CD14-positive monocyte (primary cell): ENCODE measurements around the gene SMYD3. TPM values are rescaled to one million over a fixed set of nuclear protein-coding genes. Genes with fewer than 3 reads are reported as not detected.

Experiments
- DNase-seq, 3 donors: peaks; one replicate each; pipeline ENCODE4 v3.0.0-alpha.2; 2011 to 2022
- H2AFZ ChIP-seq: 2 replicates; pipeline ENCODE4 v1.6.0; 2012; ENCODE audit warnings: mild to moderate bottlenecking, low read depth, low read length, inconsistent platforms; ENCODE audit not compliant: insufficient read depth, poor library complexity, severe bottlenecking
- H3K27ac ChIP-seq, 2 donors: 1 replicate in 1 of 2; 2 replicates in 1 of 2; pipeline ENCODE4 v1.5.1; 2012 to 2013; ENCODE audit warnings: low read length in 2 of 2, control low read depth in 1 of 2, inconsistent platforms in 1 of 2, low read depth in 1 of 2, mild to moderate bottlenecking in 1 of 2
- H3K27me3 ChIP-seq, 2 donors: one replicate each; pipeline versions ENCODE4 v1.6.0 to v1.6.1; 2011 to 2013; ENCODE audit warnings: low read length in 2 of 2; ENCODE audit not compliant: control insufficient read depth in 2 of 2, insufficient read depth in 2 of 2
- H3K36me3 ChIP-seq, 2 donors: replicated peaks in 1 of 2; 1 replicate in 1 of 2; 2 replicates in 1 of 2; pipeline versions ENCODE4 v1.5.1 to v1.6.1; 2012 to 2013; ENCODE audit warnings: low read length in 2 of 2, control low read depth in 1 of 2, inconsistent platforms in 1 of 2, mild to moderate bottlenecking in 1 of 2; ENCODE audit not compliant: insufficient read depth in 2 of 2, control insufficient read depth in 1 of 2
- H3K4me1 ChIP-seq, 2 donors: 1 replicate in 1 of 2; 2 replicates in 1 of 2; pipeline versions ENCODE4 v1.5.1 to v1.6.1; 2012 to 2013; ENCODE audit warnings: low read length in 2 of 2, control low read depth in 1 of 2, inconsistent platforms in 1 of 2, mild to moderate bottlenecking in 1 of 2, moderate library complexity in 1 of 2; ENCODE audit not compliant: insufficient read depth in 2 of 2, control insufficient read depth in 1 of 2
- H3K4me2 ChIP-seq: replicated peaks from 2 replicates; pipeline ENCODE3; 2012; ENCODE audit warnings: low read length, moderate library complexity, mild to moderate bottlenecking; ENCODE audit not compliant: poor library complexity, severe bottlenecking; ENCODE audit errors: extremely low read depth
- H3K4me3 ChIP-seq, 3 experiments: fragments of 200-600 bp in 1 of 3; sonication (generic) in 1 of 3; replicated peaks in 1 of 3; 1 replicate in 2 of 3; 2 replicates in 1 of 3; pipeline ENCODE4 v1.5.1; 2011 to 2013; ENCODE audit warnings: low read length in 3 of 3, mild to moderate bottlenecking in 3 of 3, control low read depth in 2 of 3, low read depth in 2 of 3, inconsistent platforms in 1 of 3, moderate library complexity in 1 of 3
- H3K79me2 ChIP-seq: 2 replicates; pipeline ENCODE4 v1.6.0; 2012; ENCODE audit warnings: mild to moderate bottlenecking, control low read depth, inconsistent platforms, low read length, moderate library complexity; ENCODE audit not compliant: insufficient read depth
- H3K9ac ChIP-seq: 2 replicates; pipeline ENCODE4 v1.6.0; 2017; ENCODE audit warnings: low read length, mild to moderate bottlenecking; ENCODE audit not compliant: insufficient read depth, poor library complexity, severe bottlenecking
- H3K9me3 ChIP-seq, 2 donors: replicated peaks in 1 of 2; 1 replicate in 1 of 2; 2 replicates in 1 of 2; pipeline versions ENCODE4 v1.5.1 to v1.6.1; 2012 to 2013; ENCODE audit warnings: low read length in 2 of 2, control low read depth in 1 of 2; ENCODE audit not compliant: control insufficient read depth in 1 of 2, insufficient read depth in 1 of 2
- H4K20me1 ChIP-seq: 2 replicates; pipeline ENCODE4 v1.6.0; 2012; ENCODE audit warnings: mild to moderate bottlenecking, low read length, control low read depth, moderate library complexity; ENCODE audit not compliant: insufficient read depth
- H3K27ac Mint-ChIP-seq, 7 donors: one replicate each; pipeline ENCODE4 v1.8.0; 2020; ENCODE audit warnings: mild to moderate bottlenecking in 7 of 7, mixed read lengths in 7 of 7, moderate library complexity in 6 of 7, inconsistent platforms in 2 of 7
- H3K27me3 Mint-ChIP-seq, 3 donors: one replicate each; pipeline ENCODE4 v1.8.0; 2021 to 2022; ENCODE audit warnings: low read depth in 3 of 3, mild to moderate bottlenecking in 3 of 3, mixed read lengths in 3 of 3, moderate library complexity in 3 of 3, inconsistent platforms in 1 of 3
- H3K36me3 Mint-ChIP-seq, 2 donors: one replicate each; pipeline ENCODE4 v1.8.0; 2020; ENCODE audit warnings: mixed read lengths in 2 of 2, inconsistent platforms in 1 of 2, mild to moderate bottlenecking in 1 of 2
- H3K4me1 Mint-ChIP-seq: one replicate; pipeline ENCODE4 v1.8.0; 2020; ENCODE audit warnings: mild to moderate bottlenecking, mixed read lengths
- H3K4me3 Mint-ChIP-seq, 2 donors: one replicate each; pipeline ENCODE4 v1.8.0; 2020; ENCODE audit warnings: mild to moderate bottlenecking in 2 of 2, mixed read lengths in 2 of 2, moderate library complexity in 1 of 2
- H3K9me3 Mint-ChIP-seq, 7 donors: one replicate each; pipeline ENCODE4 v1.8.0; 2020 to 2022; ENCODE audit warnings: mixed read lengths in 7 of 7, mild to moderate bottlenecking in 6 of 7, moderate library complexity in 6 of 7, inconsistent platforms in 2 of 7
- WGBS: methylation state at CpG from one replicate; pipeline ENCODE4 v1.1.5; 2013; ENCODE audit warnings: missing lambda C conversion rate; ENCODE audit not compliant: insufficient coverage; 5-methylcytosine and 5-hydroxymethylcytosine counted together
- intact Hi-C, 2 donors: fragments of 100-400 bp; cut with micrococcal nuclease; formaldehyde crosslinking; loops; one replicate each; pipeline versions ENCODE4 v1.15.0 to v1.15.1; 2023
- polyA plus RNA-seq, 3 donors: library from polyadenylated mRNA; depleted of rRNA in 1 of 3; unstranded in 2 of 3; stranded (reverse) in 1 of 3; fragments of 300-500 nt in 2 of 3; fragments of >200 nt in 1 of 3; fragmentation: Illumina TruSeq in 2 of 3; gene quantifications; 1 replicate in 2 of 3; 2 replicates in 1 of 3; pipeline ENCODE4 v1.2.3, GENCODE V29; 2012 to 2021
- TF ChIP-seq, protein P1 (sequence below): fragments of 200-600 bp; IDR thresholded peaks from one replicate; pipeline ENCODE4 v1.8.0; 2022; ENCODE audit warnings: antibody characterized with exemption, mild to moderate bottlenecking

Gene SMYD3
- polyA plus RNA-seq, 3 donors = 2.7 to 8.4 (median 4.0) TPM

DNA sequence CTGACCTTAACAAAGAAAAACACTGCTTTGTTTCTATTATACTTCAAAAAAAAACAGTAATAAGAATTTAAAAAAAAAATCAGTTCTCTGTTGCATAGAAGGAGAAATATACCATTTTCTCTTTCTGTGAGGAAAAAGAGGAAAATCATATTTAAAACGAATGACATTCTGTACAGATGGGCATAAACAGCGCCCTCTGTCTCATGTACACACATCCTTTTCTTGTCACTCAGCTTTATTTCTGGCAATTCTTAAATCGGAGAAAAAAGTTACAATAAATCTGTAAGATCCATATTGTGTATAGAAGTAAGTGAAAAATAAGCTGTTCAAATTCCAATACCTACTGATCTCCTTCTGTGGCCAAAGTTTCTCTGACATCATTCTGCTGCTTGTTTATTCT, 245.4 kb downstream of the SMYD3 start:
- Mint-ChIP-seq H3K27me3 (peaks cover 0 to 2% (median 0%) of the 10 kb centered on the region in 3 donors), H3K4me1 (no peaks in the 10 kb centered on the region), H3K27ac (no peak overlapping the region), H3K9me3 (peaks cover 14 to 30% (median 23%) of the 10 kb centered on the region in 7 donors), H3K36me3 (peaks cover 0 to 4% of the 10 kb centered on the region in 2 donors), H3K4me3 (no peak overlapping the region)
- intact Hi-C loops = no loop called here
- DNase-seq = no peak
- Histone ChIP-seq H3K4me3 (no peak overlapping the region), H3K4me2 (no peak overlapping the region), H3K27ac (no peak overlapping the region), H3K36me3 (no peaks in the 10 kb centered on the region), H4K20me1 (no peaks in the 10 kb centered on the region), H2AFZ (no peak overlapping the region), H3K9me3 (peaks cover 15 to 17% of the 10 kb centered on the region in 2 donors), H3K79me2 (no peaks in the 10 kb centered on the region), H3K27me3 (no peaks in the 10 kb centered on the region), H3K9ac (no peak overlapping the region), H3K4me1 (no peaks in the 10 kb centered on the region)
- TF ChIP-seq, protein P1, sequence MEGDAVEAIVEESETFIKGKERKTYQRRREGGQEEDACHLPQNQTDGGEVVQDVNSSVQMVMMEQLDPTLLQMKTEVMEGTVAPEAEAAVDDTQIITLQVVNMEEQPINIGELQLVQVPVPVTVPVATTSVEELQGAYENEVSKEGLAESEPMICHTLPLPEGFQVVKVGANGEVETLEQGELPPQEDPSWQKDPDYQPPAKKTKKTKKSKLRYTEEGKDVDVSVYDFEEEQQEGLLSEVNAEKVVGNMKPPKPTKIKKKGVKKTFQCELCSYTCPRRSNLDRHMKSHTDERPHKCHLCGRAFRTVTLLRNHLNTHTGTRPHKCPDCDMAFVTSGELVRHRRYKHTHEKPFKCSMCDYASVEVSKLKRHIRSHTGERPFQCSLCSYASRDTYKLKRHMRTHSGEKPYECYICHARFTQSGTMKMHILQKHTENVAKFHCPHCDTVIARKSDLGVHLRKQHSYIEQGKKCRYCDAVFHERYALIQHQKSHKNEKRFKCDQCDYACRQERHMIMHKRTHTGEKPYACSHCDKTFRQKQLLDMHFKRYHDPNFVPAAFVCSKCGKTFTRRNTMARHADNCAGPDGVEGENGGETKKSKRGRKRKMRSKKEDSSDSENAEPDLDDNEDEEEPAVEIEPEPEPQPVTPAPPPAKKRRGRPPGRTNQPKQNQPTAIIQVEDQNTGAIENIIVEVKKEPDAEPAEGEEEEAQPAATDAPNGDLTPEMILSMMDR = peak; percentile 22
- WGBS = no CpG with 5 or more reads among the region's 3 CpGs

DNA sequence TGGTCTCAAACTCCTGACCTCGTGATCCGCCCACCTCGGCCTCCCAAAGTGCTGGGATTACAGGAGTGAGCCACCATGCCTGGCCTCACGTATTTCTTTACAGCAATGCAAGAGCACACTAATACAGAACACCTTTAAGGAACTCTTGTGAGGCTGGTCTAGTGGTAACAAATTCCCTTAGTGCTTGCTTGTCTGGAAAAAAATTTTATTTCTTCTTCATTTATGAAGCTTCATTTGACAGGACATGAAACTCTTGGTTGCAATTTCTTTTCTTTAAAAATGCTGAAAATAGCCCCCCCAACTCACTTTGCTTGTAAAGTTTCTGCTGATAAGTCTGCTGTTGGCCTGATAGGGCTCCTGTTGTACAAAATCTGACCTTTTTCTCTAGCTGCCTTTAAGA, 248.8 kb downstream of the SMYD3 start:
- Histone ChIP-seq H4K20me1 (no peaks in the 10 kb centered on the region), H3K4me2 (no peak overlapping the region), H2AFZ (no peak overlapping the region), H3K4me1 (no peaks in the 10 kb centered on the region), H3K36me3 (no peaks in the 10 kb centered on the region), H3K79me2 (no peaks in the 10 kb centered on the region), H3K9me3 (peaks cover 15 to 17% of the 10 kb centered on the region in 2 donors), H3K4me3 (no peak overlapping the region), H3K9ac (no peak overlapping the region), H3K27me3 (no peaks in the 10 kb centered on the region), H3K27ac (no peak overlapping the region)
- Mint-ChIP-seq H3K27ac (no peak overlapping the region), H3K4me1 (no peaks in the 10 kb centered on the region), H3K4me3 (no peak overlapping the region), H3K36me3 (peaks cover 0 to 4% of the 10 kb centered on the region in 2 donors), H3K27me3 (no peaks in the 10 kb centered on the region), H3K9me3 (peaks cover 14 to 30% (median 28%) of the 10 kb centered on the region in 7 donors)
- TF ChIP-seq, protein P1 = no peak
- no CpG with 5 or more reads among the region's 4 CpGs for WGBS
- DNase-seq = no peak
- intact Hi-C loops = no loop called here
